HG02943 (cell line): ENCODE measurements around the gene TRIP12.
A peak's percentile ranks its signal among the peaks of the same experiment; 100 is the strongest.
"Not testable (repeated sequence)": the region's sequence is repeated elsewhere in the genome, so short reads cannot be mapped to it uniquely, and the experiment has no call there.

Experiments
- ATAC-seq: cut with Tn5 transposase; IDR thresholded peaks from one replicate; pipeline ENCODE4 v1.9.1; 2021; ENCODE audit warnings: mild to moderate bottlenecking, low read depth, moderate library complexity; ENCODE audit not compliant: unreplicated experiment

TRIP12 gene

GRCh38 chr2:229880892-229881586, 40.8 kb downstream of the TRIP12 start:
- no peak for ATAC-seq

- ATAC-seq: no peak
Measured at GRCh38 chr2:229879191-229879950, 42.4 kb downstream of the TRIP12 start.

DNA sequence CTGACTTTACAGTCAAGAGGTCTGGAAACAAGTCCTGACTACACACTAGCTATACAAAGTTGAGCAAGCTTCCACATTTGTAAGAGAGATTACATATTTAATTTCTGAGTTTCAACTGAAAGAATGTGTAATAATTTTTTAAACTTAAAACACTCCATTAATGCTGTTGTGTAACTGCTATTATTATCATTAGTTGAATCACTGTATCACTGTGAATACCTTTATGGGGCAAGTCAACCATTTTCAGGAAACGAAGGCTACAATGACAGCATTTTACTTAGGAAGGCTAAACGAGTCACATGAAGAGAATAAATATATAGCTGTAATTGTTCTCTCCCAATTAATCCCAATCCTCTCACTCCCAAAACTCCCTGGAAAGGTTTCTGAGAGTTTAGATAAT, 46.3 kb downstream of the TRIP12 start:
- ATAC-seq: no peak

GRCh38 chr2:229874647-229875046, 47.2 kb downstream of the TRIP12 start:
- no peak for ATAC-seq

DNA sequence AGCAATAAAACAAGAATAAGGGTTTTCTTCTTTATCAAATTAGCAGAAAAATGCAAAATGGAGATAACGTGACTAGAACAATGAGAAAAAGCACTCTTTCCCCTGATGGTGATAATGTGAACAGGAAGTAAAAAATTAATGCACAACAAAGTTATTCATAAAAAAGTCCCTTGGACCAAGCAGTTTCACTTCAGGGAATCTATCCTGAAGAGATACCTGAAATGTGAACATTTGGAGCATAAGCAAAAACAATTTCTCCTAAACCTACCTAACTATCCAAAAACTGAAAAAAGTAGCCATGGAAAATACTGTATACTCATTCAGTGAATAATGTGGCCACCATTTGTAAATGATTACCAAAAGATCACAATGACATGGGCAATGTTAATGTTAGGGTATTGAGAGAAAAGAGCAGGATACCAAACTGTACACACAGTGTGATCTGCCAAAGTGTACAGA, 48.7 kb downstream of the TRIP12 start:
- ATAC-seq: peak; percentile 91

DNA sequence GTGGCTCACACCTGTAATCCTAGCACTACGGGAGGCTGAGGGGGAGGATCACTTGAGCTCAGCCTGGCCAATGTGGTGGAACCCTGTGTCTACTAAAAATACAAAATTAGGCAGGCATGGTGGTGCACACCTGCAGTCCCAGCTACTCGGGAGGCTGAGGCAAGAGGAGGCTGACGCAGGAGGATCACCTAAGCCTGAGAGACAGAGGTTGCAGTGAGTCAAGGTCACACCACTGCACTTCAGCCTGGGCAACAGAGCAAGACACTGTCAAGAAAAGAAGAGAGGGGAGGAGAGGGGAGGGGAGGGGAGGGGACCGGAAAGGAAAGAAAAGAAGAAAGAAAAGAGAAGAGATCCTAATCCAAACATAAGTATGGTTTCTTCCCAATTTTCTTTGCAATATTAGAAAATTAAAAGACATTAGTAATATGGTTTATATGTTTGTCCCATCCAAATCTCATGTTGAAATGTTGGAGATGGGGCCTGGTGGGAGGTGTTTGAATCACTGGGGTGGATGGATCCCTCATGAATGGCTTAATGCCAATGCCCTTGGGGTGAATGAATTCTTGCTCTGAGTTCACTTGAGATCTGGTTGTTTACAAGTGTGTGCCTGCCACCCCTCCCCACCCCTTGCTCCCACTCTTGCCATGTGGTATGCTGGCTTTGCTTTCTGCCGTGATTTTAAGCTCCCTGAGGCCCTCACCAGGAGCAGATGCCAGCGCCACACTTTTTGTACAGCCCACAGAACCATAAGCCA, 50.7 kb downstream of the TRIP12 start:
- no peak for ATAC-seq

GRCh38 chr2:229869226-229869625, 52.6 kb downstream of the TRIP12 start:
- ATAC-seq: no peak

DNA sequence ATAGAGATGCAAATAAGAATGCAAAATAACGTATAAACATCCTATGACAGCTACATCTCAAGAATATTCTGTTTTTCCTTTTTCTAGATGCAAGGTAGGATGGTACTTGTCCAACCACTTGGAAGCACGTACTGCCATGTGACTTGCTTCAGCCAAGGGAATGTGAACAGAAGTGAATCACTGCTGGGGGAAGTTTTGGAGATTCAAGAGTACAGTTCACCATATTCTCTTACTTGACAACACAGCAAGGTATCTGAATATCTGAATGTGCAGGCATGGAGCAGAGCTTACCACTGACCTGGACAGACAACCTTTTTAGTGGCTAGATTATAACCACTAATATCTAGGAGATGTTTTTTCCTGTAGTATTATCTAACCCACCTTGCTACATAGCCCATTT, 53.0 kb downstream of the TRIP12 start:
- no peak for ATAC-seq

- ATAC-seq: no peak
Measured at GRCh38 chr2:229865033-229865432, 56.8 kb downstream of the TRIP12 start.

DNA sequence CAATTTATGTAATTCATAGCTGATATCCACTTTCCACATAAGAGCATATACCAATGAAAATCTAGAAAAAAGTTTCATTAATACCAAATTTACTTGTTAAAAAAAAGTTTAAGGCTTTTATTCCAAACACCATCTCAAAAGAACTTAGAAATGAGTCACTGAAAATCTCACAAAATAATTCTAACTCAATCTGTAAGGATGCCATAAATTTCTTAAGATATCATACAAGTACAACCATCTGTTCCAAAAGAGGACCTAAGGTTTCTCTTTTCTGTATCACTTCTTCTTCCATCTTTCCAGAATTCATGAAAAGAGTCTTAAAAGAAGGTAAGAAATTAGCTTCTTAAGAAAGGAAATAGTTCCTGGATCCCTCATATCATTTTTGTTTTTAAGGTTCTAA, 60.4 kb downstream of the TRIP12 start:
- no peak for ATAC-seq

DNA sequence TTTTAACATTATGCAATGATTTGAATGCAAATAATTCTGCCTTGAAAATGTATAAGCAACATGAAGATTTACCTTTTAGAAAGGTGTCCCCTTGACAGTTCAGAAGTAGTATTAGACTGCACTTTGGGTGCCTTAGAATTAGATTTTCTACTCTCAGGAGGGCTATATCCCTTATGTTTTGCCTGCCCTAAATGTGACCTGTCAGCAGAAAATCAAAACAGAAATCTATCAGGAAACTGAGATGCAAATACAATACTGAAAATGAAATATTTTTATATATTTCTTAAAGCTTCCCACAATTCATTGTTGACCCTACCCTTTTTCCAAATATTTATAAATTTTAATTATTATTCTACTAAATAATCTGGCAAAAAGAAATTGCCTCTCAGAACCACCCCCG, 61.5 kb downstream of the TRIP12 start:
- ATAC-seq: no peak

DNA sequence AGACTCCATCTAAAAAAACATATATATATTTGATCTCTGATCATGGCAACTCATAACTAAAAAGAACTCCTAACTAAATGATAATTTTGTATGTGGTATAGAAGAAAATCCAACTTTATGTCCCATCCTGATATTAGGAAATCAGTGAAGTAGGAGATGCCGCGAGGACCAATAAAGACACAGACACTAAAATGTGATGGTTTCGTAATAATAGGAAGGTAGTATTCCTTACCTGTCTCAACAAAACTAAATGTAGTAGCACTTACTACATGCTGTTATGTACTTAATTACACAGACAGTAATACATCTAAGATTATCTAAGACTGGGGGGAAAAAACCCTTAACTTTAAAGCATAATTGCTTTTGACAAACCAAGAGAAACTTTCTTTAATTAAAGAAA, 63.5 kb downstream of the TRIP12 start:
- ATAC-seq: no peak

GRCh38 chr2:229857634-229858033, 64.2 kb downstream of the TRIP12 start:
- no peak for ATAC-seq

DNA sequence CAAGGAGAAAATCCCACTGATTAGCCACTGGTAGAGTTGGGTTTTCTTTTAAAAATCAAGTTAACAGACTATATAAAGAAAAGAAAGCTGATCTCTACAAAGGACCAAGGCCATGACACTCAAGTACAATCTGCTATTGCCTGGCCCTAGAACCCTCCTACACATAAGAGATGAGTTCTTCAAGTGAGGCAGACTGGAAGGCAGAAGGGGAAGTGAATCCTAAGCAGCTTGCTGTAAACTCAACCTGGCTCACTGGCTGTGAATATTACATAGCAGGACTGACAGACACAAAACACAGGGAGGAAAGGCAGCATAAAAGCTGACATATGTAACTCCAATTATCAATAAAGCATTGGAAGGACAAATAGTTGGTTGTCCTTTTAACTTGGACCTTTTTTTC, 65.4 kb downstream of the TRIP12 start:
- ATAC-seq: no peak

DNA sequence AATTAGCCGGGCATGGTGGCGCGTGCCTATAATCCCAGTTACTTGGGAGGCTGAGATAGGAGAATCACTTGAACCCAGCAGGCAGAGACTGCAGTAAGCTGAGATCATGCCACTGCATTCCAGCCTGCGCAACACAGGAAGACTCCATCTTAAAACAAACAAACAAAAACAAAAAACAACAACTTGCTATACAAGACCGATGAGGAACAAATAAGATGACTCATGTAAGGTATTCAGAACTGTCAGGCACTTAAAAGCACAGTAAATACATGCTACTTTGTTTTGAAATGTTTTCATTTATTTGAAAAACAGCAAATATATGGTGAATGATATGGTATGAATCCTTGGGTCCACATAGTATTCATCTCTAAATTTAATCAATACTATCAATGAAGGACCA, 66.7 kb downstream of the TRIP12 start:
- no peak for ATAC-seq

DNA sequence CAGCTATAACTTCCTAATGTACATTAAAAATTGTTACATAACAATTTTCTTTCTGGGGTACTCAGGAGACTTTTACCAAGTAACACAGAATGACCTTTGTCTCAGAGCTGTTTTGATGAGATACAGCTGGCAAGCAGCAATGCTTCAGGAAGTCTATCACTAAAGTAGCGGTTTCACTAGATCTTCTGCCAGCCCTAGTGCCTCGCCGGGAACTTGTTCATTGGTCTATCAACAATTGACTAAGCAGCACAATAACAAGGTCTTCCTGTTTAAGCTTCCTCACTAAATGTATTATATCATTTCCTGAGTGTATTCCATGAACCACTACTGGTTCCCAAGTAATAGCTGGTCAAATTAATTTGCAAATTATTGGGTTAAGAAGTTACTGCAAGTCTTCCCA, 69.2 kb downstream of the TRIP12 start:
- ATAC-seq: peak; percentile 96

DNA sequence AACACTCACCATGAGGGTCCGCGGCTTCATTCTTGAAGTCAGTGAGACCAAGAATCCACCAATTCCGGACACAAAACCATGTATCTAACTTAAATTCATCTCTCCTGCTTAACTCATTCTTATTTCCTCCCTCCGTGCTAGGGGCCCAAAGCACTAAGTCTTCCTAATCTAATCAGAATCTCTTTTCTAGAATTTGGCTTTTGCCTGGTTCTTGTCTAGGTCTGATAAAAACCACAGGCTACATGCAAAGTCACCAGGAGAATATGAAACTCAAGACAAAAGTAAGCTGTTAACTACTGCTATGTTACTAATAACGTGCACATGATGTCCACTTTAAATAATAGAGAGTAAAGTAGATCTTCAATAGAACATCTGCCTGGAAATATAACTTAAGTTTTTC, 69.9 kb downstream of the TRIP12 start:
- no peak for ATAC-seq

DNA sequence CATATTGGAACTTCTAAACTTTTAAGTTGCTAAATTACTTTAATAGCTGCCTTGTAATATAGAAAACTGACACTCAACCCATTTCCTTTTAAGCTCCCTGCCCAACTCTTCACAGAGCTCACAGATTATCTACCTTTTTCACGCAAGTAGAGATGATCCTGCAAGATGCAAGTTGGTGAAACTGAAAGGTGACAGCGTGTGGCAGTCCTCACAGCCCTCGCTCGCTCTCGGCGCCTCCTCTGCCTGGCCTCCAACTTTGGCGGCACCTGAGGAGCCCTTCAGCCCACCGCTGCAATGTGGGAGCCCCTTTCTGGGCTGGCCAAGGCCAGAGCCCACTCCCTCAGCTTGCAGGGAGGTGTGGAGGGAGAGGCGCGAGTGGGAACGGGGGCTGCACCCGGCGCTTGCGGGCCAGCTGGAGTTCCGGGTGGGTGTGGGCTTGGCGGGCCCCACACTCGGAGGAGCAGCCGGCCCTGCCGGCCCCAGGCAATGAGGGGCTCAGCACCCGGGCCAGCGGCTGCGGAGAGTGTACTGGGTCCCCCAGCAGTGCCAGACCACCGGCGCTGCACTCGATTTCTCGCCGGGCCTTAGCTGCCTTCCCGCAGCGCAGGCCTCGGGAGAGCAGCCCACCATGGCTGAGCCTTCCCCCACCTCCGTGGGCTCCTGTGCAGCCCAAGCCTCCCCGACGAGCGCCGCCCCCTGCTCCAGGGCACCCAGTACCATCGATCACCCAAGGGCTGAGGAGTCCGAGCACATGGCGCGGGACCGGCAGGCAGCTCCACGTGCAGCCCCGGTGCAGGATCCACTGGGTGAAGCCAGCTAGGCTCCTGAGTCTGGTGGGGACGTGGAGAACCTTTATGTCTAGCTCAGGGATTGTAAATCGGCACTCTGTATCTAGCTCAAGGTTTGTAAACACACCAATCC, 71.2 kb downstream of the TRIP12 start:
- ATAC-seq: not testable (repeated sequence)

- ATAC-seq: no peak
Measured at GRCh38 chr2:229849073-229849472, 72.7 kb downstream of the TRIP12 start.

- ATAC-seq: no peak
Measured at GRCh38 chr2:229843613-229844012, 78.2 kb downstream of the TRIP12 start.
